Neural progenitor cell (in vitro differentiated cells): ENCODE results near the gene ODAD2. TPM values are rescaled to one million over a fixed set of nuclear protein-coding genes. Genes with fewer than 3 reads are reported as not detected.

Experiments
- DNase-seq: peaks from one replicate; pipeline ENCODE4 v3.0.0-alpha.2; 2016; ENCODE audit warnings: low spot score
- H2AFZ ChIP-seq: fragments of 200-600 bp; sonication (generic); replicated peaks from 2 replicates; pipeline ENCODE4 v1.6.1; 2016; ENCODE audit warnings: antibody characterized with exemption
- H3F3A ChIP-seq: fragments of 200-600 bp; sonication (generic); 2 replicates; pipeline ENCODE4 v1.6.1; 2016; ENCODE audit warnings: antibody characterized with exemption, low read depth
- H3K27ac ChIP-seq: fragments of 200-600 bp; sonication (generic); 2 replicates; pipeline ENCODE4 v1.5.1; 2016; ENCODE audit warnings: mild to moderate bottlenecking
- H3K27me3 ChIP-seq: fragments of 200-600 bp; sonication (generic); 2 replicates; pipeline ENCODE4 v1.6.1; 2016; ENCODE audit warnings: mild to moderate bottlenecking, moderate library complexity
- H3K36me3 ChIP-seq: fragments of 200-600 bp; sonication (generic); 2 replicates; pipeline ENCODE4 v1.5.1; 2016
- H3K4me1 ChIP-seq: fragments of 200-600 bp; sonication (generic); 2 replicates; pipeline ENCODE4 v1.6.1; 2016; ENCODE audit warnings: mixed run types
- H3K4me2 ChIP-seq: fragments of 200-600 bp; sonication (generic); 2 replicates; pipeline ENCODE4 v1.6.1; 2016
- H3K4me3 ChIP-seq: fragments of 200-600 bp; sonication (generic); 2 replicates; pipeline ENCODE4 v1.5.1; 2016
- H3K79me2 ChIP-seq: fragments of 200-600 bp; sonication (generic); 2 replicates; pipeline ENCODE4 v1.6.1; 2016; ENCODE audit warnings: low read depth
- H3K9ac ChIP-seq: fragments of 200-600 bp; sonication (generic); 2 replicates; pipeline ENCODE4 v1.6.1; 2016
- H3K9me3 ChIP-seq: fragments of 200-600 bp; sonication (generic); 2 replicates; pipeline ENCODE4 v1.5.1; 2016; ENCODE audit warnings: low read depth
- H4K20me1 ChIP-seq: fragments of 200-600 bp; sonication (generic); 2 replicates; pipeline ENCODE4 v1.6.1; 2016; ENCODE audit warnings: low read depth
- H3K27ac Mint-ChIP-seq: 3 replicates; pipeline ENCODE4 v1.8.0; 2021; ENCODE audit warnings: mixed read lengths
- H3K27me3 Mint-ChIP-seq: 2 replicates; pipeline ENCODE4 v1.8.0; 2022; ENCODE audit warnings: low read depth, mild to moderate bottlenecking, inconsistent platforms, moderate library complexity, mixed read lengths; ENCODE audit not compliant: insufficient read depth
- H3K36me3 Mint-ChIP-seq: 3 replicates; pipeline ENCODE4 v1.8.0; 2021; ENCODE audit warnings: mixed read lengths
- H3K4me1 Mint-ChIP-seq: 3 replicates; pipeline ENCODE4 v1.8.0; 2021; ENCODE audit warnings: mixed read lengths
- H3K4me3 Mint-ChIP-seq: 3 replicates; pipeline ENCODE4 v1.8.0; 2021; ENCODE audit warnings: mild to moderate bottlenecking, moderate library complexity, mixed read lengths
- H3K9me3 Mint-ChIP-seq: 3 replicates; pipeline ENCODE4 v1.8.0; 2020; ENCODE audit warnings: mixed read lengths
- CTCF ChIP-seq: fragments of 200-600 bp; sonication (generic); IDR thresholded peaks from 2 replicates; pipeline ENCODE4 v1.5.1; 2017; ENCODE audit warnings: antibody characterized with exemption, mild to moderate bottlenecking
- EZH2 ChIP-seq: fragments of 200-600 bp; sonication (generic); IDR thresholded peaks from 2 replicates; pipeline ENCODE4 v1.6.1; 2017; ENCODE audit warnings: antibody characterized with exemption, mild to moderate bottlenecking, moderate library complexity
- EZH2phosphoT487 ChIP-seq: fragments of 200-600 bp; sonication (generic); IDR thresholded peaks from 2 replicates; pipeline ENCODE4 v1.6.1; 2017; ENCODE audit warnings: antibody characterized with exemption
- total RNA-seq: library from RNA; depleted of rRNA; stranded (reverse); fragments of >200 nt; gene quantifications from 2 replicates; pipeline ENCODE4 v1.2.3, GENCODE V29; 2015; ENCODE audit warnings: low replicate concordance

ODAD2 gene
- total RNA-seq, 1 donor from 2014 or later = 9.7 TPM

- no peak overlapping the region for H3K4me3 ChIP-seq
- Mint-ChIP-seq H3K4me3 (no peak overlapping the region), H3K27me3 (peaks cover 2% of the 10 kb centered on the region), H3K9me3 (no peaks in the 10 kb centered on the region), H3K27ac (no peak overlapping the region), H3K36me3 (peaks cover 1% of the 10 kb centered on the region), H3K4me1 (peaks cover 7% of the 10 kb centered on the region)
- no peaks in the 10 kb centered on the region for H3K9me3 ChIP-seq
- no peak overlapping the region for H3K4me2 ChIP-seq
- H3F3A ChIP-seq = no peaks in the 10 kb centered on the region
- H3K4me1 ChIP-seq = no peaks in the 10 kb centered on the region
- no peaks in the 10 kb centered on the region for H3K79me2 ChIP-seq
- H3K36me3 ChIP-seq = no peaks in the 10 kb centered on the region
- H2AFZ ChIP-seq = no peak overlapping the region
- H3K9ac ChIP-seq = no peak overlapping the region
- no peak for DNase-seq
- TF ChIP-seq EZH2phosphoT487 = no peak
- TF ChIP-seq CTCF = no peak
- TF ChIP-seq EZH2 = no peak
- H3K27ac ChIP-seq = no peak overlapping the region
- H4K20me1 ChIP-seq = no peaks in the 10 kb centered on the region
- H3K27me3 ChIP-seq = no peaks in the 10 kb centered on the region
Measured at GRCh38 chr10:27948186-27948585, 50.7 kb downstream of the ODAD2 start.

- H3K9me3 ChIP-seq = no peaks in the 10 kb centered on the region
- H3K27ac ChIP-seq = no peak overlapping the region
- no peaks in the 10 kb centered on the region for H3K36me3 ChIP-seq
- Mint-ChIP-seq H3K27me3 (peaks cover 2% of the 10 kb centered on the region), H3K9me3 (no peaks in the 10 kb centered on the region), H3K27ac (no peak overlapping the region), H3K4me1 (peaks cover 7% of the 10 kb centered on the region), H3K4me3 (no peak overlapping the region), H3K36me3 (peaks cover 1% of the 10 kb centered on the region)
- H3K4me3 ChIP-seq = no peak overlapping the region
- TF ChIP-seq CTCF (no peak), EZH2phosphoT487 (no peak), EZH2 (no peak)
- no peaks in the 10 kb centered on the region for H3K4me1 ChIP-seq
- H4K20me1 ChIP-seq = no peaks in the 10 kb centered on the region
- no peak overlapping the region for H3K4me2 ChIP-seq
- no peaks in the 10 kb centered on the region for H3F3A ChIP-seq
- no peak overlapping the region for H3K9ac ChIP-seq
- H2AFZ ChIP-seq = no peak overlapping the region
- H3K79me2 ChIP-seq = no peaks in the 10 kb centered on the region
- DNase-seq = no peak
- no peaks in the 10 kb centered on the region for H3K27me3 ChIP-seq
Measured at GRCh38 chr10:27947540-27947939, 51.3 kb downstream of the ODAD2 start.

- Histone ChIP-seq H3F3A (no peaks in the 10 kb centered on the region), H3K9me3 (no peaks in the 10 kb centered on the region), H4K20me1 (no peaks in the 10 kb centered on the region), H3K27ac (no peak overlapping the region), H3K36me3 (no peaks in the 10 kb centered on the region), H3K4me3 (no peak overlapping the region), H3K9ac (no peak overlapping the region), H3K79me2 (no peaks in the 10 kb centered on the region), H3K4me2 (no peak overlapping the region), H3K27me3 (no peaks in the 10 kb centered on the region), H3K4me1 (no peaks in the 10 kb centered on the region), H2AFZ (no peak overlapping the region)
- no peaks in the 10 kb centered on the region for H3K4me1 Mint-ChIP-seq
- TF ChIP-seq EZH2 (no peak), CTCF (no peak), EZH2phosphoT487 (no peak)
- no peak for DNase-seq
- H3K9me3 Mint-ChIP-seq = no peaks in the 10 kb centered on the region
- no peak overlapping the region for H3K4me3 Mint-ChIP-seq
- peaks cover 1% of the 10 kb centered on the region for H3K36me3 Mint-ChIP-seq
- H3K27me3 Mint-ChIP-seq = no peaks in the 10 kb centered on the region
- no peak overlapping the region for H3K27ac Mint-ChIP-seq
Measured at GRCh38 chr10:27944005-27944404, 54.9 kb downstream of the ODAD2 start.
